Measurements from ENCODE around the gene AFG1L. TPM values are rescaled to one million over a fixed set of nuclear protein-coding genes. Genes with fewer than 3 reads are reported as not detected.

AFG1L gene
- total RNA-seq, 4 donors from 2014 or later = 2.1 to 6.2 (median 2.8) TPM

GRCh38 chr6:108253241-108253640 lies 41.6 kb upstream of the AFG1L start:
- DNase-seq (ENCODE audit: low spot score in 2 of 2) = no peak
- intact Hi-C loops (cut with DNase I; ENCODE audit: low total_unique reads) = no loop called here
- TF ChIP-seq CTCF (IDR thresholded peaks at IDR 0.05) = no peak
- no peak for TF ChIP-seq POLR2A (IDR thresholded peaks at IDR 0.05)
- no peak overlapping the region for H3K4me3 ChIP-seq (ENCODE audit: low read depth, poor library complexity, severe bottlenecking)
- WGBS, 2 donors = 98% methylated on average over 1 of the region's 1 CpG

- TF ChIP-seq POLR2A (IDR thresholded peaks at IDR 0.05) (no peak), CTCF (IDR thresholded peaks at IDR 0.05) (no peak)
- 90 to 93% methylated on average over 4 of the region's 4 CpGs for WGBS, 2 donors
Observed at GRCh38 chr6:108254433-108255410, 40.1 kb upstream of the AFG1L start.

GRCh38 chr6:108260126-108260808 lies 34.6 kb upstream of the AFG1L start:
- TF ChIP-seq POLR2A (IDR thresholded peaks at IDR 0.05) (no peak), CTCF (IDR thresholded peaks at IDR 0.05) (no peak)
- intact Hi-C loops (cut with DNase I; ENCODE audit: low total_unique reads) = no loop called here

More at GRCh38 chr6:108254433-108255410, 40.1 kb upstream of the AFG1L start:
- H3K4me3 ChIP-seq (ENCODE audit: low read depth, poor library complexity, severe bottlenecking) = no peak overlapping the region
- no peak for DNase-seq (ENCODE audit: low spot score in 2 of 2)
- intact Hi-C loops (cut with DNase I; ENCODE audit: low total_unique reads) = no loop called here

GRCh38 chr6:108260809-108261569 lies 33.9 kb upstream of the AFG1L start, which contains the start of gene SNX3:
TSS of gene SNX3 (minus strand) at chr6:108261040. CDS start at chr6:108260921, 119 bp downstream.
- TF ChIP-seq CTCF (IDR thresholded peaks at IDR 0.05) = no peak
- TF ChIP-seq POLR2A (IDR thresholded peaks at IDR 0.05) = peak in 1 of 2 donors; percentile 10
- DNase-seq (ENCODE audit: low spot score in 2 of 2) = peak; percentile 95 to 99
- 0% methylated on average over 27 to 72 of the region's 83 CpGs for WGBS, 2 donors
- intact Hi-C loops (cut with DNase I; ENCODE audit: low total_unique reads) = no loop called here
- H3K4me3 ChIP-seq (ENCODE audit: low read depth, poor library complexity, severe bottlenecking) = peak within 1 kb of the TSS; percentile 95

More at GRCh38 chr6:108260126-108260808, 34.6 kb upstream of the AFG1L start:
- WGBS, 2 donors = 0 to 1% methylated on average over 25 to 29 of the region's 29 CpGs
- DNase-seq (ENCODE audit: low spot score in 2 of 2) = peak; percentile 47 to 89
- H3K4me3 ChIP-seq (ENCODE audit: low read depth, poor library complexity, severe bottlenecking) = peak overlapping the region; percentile 95

GRCh38 chr6:108263371-108263770 lies 31.5 kb upstream of the AFG1L start:
- H3K4me3 ChIP-seq (ENCODE audit: low read depth, poor library complexity, severe bottlenecking) = no peak overlapping the region
- intact Hi-C loops (cut with DNase I; ENCODE audit: low total_unique reads) = no loop called here
- no peak for TF ChIP-seq CTCF (IDR thresholded peaks at IDR 0.05)
- no peak for TF ChIP-seq POLR2A (IDR thresholded peaks at IDR 0.05)
- WGBS, 2 donors = 97 to 100% methylated on average over 2 of the region's 2 CpGs
- DNase-seq (ENCODE audit: low spot score in 2 of 2) = no peak
